ENCODE measurements around the gene FRMD4A. TPM values are rescaled to one million over a fixed set of nuclear protein-coding genes. Genes with fewer than 3 reads are reported as not detected.

Gene FRMD4A
- total RNA-seq, 2 experiments from 2014 or later = 7.1 to 7.2 TPM

GRCh38 chr10:13815756-13816155 is 515.0 kb downstream of the FRMD4A start:
- H3K27me3 Mint-ChIP-seq = peaks cover 6% of the 10 kb centered on the region

DNA sequence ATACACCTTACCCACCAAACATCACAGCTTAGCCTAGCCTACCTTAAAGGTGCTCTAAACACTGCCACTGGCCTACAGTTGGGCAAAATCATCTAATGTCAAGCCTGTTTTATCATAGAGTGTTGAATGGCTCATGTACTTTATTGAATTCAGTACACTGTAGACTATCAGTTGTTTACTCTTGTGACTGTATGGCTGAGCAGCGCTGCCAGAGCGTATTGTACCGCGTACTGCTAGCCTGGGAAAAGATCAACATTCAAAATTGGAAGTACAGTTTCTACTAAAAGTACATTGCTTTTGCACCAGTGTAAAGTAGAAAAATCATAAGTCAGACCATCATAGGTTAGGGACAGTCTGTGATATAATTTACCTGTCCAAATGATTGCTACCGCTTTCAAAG is 517.2 kb downstream of the FRMD4A start:
- H3K4me1 Mint-ChIP-seq = no peaks in the 10 kb centered on the region
- H3K27me3 Mint-ChIP-seq = peaks cover 6% of the 10 kb centered on the region
- H3K9me3 Mint-ChIP-seq = peaks cover 7% of the 10 kb centered on the region
- H3K27ac Mint-ChIP-seq = no peak overlapping the region
- no peaks in the 10 kb centered on the region for H3K36me3 Mint-ChIP-seq
- no peak overlapping the region for H3K4me3 Mint-ChIP-seq
- DNase-seq = no peak

More at GRCh38 chr10:13815756-13816155, 515.0 kb downstream of the FRMD4A start:
- Mint-ChIP-seq H3K4me1 (peaks cover 9% of the 10 kb centered on the region), H3K27ac (no peak overlapping the region), H3K36me3 (peaks cover 2% of the 10 kb centered on the region), H3K4me3 (no peak overlapping the region), H3K9me3 (peaks cover 13% of the 10 kb centered on the region)
- DNase-seq = no peak

DNA sequence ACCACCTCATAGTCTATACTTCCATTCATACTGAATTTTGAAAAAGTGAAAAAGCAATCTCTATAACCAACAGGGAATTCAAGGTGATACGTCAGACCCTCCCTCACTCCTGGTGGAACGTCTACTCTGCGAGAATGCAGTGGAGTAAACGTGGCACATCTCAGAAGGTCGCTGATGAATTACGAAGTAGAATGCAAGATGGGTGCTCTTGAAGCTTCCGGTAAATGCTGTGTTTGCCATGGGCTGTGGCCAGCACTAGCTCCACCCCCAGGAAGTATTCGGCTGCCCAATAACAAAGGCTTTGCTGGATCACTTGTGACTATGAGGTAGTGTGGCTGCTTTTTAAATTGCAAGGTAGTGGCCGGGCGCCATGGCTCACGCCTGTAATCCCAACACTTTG is 517.9 kb downstream of the FRMD4A start:
- Mint-ChIP-seq H3K36me3 (no peaks in the 10 kb centered on the region), H3K27ac (no peak overlapping the region), H3K27me3 (peaks cover 6% of the 10 kb centered on the region), H3K4me1 (no peaks in the 10 kb centered on the region), H3K4me3 (no peak overlapping the region), H3K9me3 (peaks cover 7% of the 10 kb centered on the region)
- no peak for DNase-seq

- Mint-ChIP-seq H3K27ac (no peak overlapping the region), H3K9me3 (no peaks in the 10 kb centered on the region), H3K27me3 (peaks cover 6% of the 10 kb centered on the region), H3K4me3 (no peak overlapping the region), H3K4me1 (peaks cover 5% of the 10 kb centered on the region), H3K36me3 (no peaks in the 10 kb centered on the region)
- no peak for DNase-seq
These were observed 520.2 kb downstream of the FRMD4A start for GRCh38 chr10:13810568-13810967.

- Mint-ChIP-seq H3K36me3 (no peaks in the 10 kb centered on the region), H3K4me3 (no peak overlapping the region), H3K27ac (no peak overlapping the region), H3K9me3 (no peaks in the 10 kb centered on the region), H3K4me1 (peaks cover 5% of the 10 kb centered on the region), H3K27me3 (peaks cover 4% of the 10 kb centered on the region)
- no peak for DNase-seq
These were observed 521.3 kb downstream of the FRMD4A start for GRCh38 chr10:13809427-13809826.

GRCh38 chr10:13808556-13809391 is 522.0 kb downstream of the FRMD4A start:
- Mint-ChIP-seq H3K4me3 (no peak overlapping the region), H3K27ac (no peak overlapping the region), H3K4me1 (peaks cover 5% of the 10 kb centered on the region)

DNA sequence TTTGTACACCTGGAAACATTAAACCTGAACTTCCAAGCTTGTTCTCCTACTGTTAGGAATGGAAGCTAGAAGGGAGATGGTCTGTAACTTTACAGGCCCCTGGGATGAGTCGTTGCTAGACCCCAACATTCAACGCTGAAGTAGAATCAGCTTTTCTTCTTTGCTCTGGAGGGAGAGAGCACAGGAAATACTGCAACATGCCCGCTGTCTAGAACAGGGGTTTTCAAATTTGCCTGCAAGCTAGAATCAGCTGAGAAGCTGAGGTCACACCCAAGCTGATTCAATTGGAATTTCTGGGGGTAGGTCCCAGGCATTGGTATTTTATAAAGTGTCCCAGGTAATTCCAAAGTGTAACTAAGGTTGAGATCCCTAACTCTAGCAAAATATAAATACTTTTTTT is 524.3 kb downstream of the FRMD4A start:
- Mint-ChIP-seq H3K9me3 (no peaks in the 10 kb centered on the region), H3K4me3 (no peak overlapping the region), H3K27me3 (no peaks in the 10 kb centered on the region), H3K27ac (no peak overlapping the region), H3K4me1 (peaks cover 5% of the 10 kb centered on the region), H3K36me3 (no peaks in the 10 kb centered on the region)
- no peak for DNase-seq

More at GRCh38 chr10:13808556-13809391, 522.0 kb downstream of the FRMD4A start:
- Mint-ChIP-seq H3K9me3 (no peaks in the 10 kb centered on the region), H3K27me3 (no peaks in the 10 kb centered on the region), H3K36me3 (no peaks in the 10 kb centered on the region)
- no peak for DNase-seq

DNA sequence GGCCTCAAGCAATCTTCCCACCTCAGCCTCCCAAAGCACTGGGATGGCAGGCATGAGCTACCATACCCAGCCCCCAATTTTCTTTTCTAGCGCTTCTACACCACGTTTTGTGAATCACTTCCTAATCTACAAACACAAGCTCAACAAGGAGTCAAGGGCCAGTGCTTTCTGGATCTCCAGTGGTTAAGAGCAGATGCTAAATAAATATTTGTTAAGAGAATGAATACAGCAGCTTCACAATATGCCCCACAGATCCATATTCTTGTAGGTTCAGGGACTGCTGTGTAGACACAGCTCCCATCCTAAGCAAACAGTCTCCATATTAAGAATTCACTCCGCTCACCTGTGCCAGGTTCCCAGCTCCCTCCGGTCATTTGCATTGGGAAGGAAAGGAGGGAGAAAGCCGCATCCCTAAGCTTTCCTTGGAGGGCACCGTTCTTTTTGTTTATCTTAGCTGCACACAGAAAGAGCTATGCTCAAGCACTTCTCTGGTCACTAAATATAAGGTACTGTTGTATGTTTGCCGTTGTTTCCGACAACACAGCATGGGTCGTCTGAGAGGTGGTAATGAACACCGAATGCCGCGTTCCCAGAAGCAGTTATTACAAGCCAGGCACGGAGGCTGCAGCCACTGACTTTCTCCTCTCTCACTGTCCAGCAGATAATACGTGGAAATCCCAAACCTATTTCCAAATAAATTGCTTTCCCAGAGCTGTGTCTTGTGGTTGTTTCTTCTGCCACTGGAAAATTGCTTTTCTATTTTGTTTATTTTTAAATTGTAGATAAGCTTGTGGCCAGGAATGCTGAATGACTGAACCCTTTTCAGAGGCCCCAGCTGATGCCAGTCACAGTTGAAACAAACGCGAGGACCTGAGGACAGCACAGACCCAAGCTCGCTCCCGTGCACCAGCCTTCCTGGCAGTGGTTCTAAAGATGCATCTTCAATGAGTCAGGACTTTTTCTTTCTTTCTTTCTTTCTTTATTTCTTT is 526.9 kb downstream of the FRMD4A start:
- DNase-seq = no peak
- Mint-ChIP-seq H3K36me3 (no peaks in the 10 kb centered on the region), H3K9me3 (no peaks in the 10 kb centered on the region), H3K27me3 (no peaks in the 10 kb centered on the region), H3K27ac (no peak overlapping the region), H3K4me1 (peaks cover 12% of the 10 kb centered on the region), H3K4me3 (no peak overlapping the region)

DNA sequence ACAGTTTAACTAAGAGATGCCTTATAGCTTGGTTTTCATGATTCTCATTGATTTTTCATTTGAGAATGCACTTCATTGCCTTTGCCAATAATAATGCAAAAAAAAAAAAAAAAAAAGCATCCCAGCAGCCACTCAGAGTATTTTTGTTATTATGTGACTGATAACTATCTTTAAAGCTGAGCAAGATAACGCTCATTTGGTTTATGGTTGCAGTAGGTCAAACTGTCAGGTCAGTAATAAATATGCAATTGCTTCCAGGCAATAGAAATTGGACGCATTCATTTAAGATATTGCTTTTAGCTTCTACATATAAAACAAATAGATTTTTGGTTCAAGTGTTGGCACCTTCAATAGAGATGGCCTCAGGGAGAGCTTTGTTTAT is 528.8 kb downstream of the FRMD4A start:
- Mint-ChIP-seq H3K9me3 (no peaks in the 10 kb centered on the region), H3K4me3 (no peak overlapping the region), H3K27ac (no peak overlapping the region), H3K36me3 (no peaks in the 10 kb centered on the region), H3K4me1 (peaks cover 12% of the 10 kb centered on the region), H3K27me3 (no peaks in the 10 kb centered on the region)
- no peak for DNase-seq

- Mint-ChIP-seq H3K9me3 (no peaks in the 10 kb centered on the region), H3K27ac (no peak overlapping the region), H3K36me3 (no peaks in the 10 kb centered on the region), H3K4me3 (no peak overlapping the region), H3K4me1 (peaks cover 11% of the 10 kb centered on the region), H3K27me3 (no peaks in the 10 kb centered on the region)
- no peak for DNase-seq
These were observed 529.4 kb downstream of the FRMD4A start for GRCh38 chr10:13801156-13801906.

DNA sequence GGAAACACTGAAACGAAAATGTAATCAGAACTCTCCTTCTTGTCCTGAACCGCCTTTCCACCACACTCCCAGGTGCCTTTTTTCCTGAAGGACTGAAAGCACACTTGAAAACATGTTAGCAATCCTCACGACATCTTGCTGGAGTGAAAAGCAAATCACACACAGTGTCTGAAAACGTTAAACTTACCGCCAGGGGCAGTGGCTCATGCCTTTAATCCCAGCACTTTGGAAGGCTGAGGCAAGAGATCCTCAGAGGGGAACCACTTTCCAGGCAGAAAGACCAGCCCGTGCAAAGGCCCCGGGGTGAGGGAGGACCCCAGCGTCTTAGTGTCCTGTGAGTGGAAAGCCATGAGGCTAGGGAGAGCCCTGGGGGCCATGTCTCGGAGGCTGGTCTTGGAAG is 533.6 kb downstream of the FRMD4A start:
- H3K27me3 Mint-ChIP-seq = no peaks in the 10 kb centered on the region
- H3K4me1 Mint-ChIP-seq = peaks cover 22% of the 10 kb centered on the region
- no peak overlapping the region for H3K4me3 Mint-ChIP-seq
- no peaks in the 10 kb centered on the region for H3K9me3 Mint-ChIP-seq
- no peak for DNase-seq
- H3K27ac Mint-ChIP-seq = no peak overlapping the region
- no peaks in the 10 kb centered on the region for H3K36me3 Mint-ChIP-seq

DNA sequence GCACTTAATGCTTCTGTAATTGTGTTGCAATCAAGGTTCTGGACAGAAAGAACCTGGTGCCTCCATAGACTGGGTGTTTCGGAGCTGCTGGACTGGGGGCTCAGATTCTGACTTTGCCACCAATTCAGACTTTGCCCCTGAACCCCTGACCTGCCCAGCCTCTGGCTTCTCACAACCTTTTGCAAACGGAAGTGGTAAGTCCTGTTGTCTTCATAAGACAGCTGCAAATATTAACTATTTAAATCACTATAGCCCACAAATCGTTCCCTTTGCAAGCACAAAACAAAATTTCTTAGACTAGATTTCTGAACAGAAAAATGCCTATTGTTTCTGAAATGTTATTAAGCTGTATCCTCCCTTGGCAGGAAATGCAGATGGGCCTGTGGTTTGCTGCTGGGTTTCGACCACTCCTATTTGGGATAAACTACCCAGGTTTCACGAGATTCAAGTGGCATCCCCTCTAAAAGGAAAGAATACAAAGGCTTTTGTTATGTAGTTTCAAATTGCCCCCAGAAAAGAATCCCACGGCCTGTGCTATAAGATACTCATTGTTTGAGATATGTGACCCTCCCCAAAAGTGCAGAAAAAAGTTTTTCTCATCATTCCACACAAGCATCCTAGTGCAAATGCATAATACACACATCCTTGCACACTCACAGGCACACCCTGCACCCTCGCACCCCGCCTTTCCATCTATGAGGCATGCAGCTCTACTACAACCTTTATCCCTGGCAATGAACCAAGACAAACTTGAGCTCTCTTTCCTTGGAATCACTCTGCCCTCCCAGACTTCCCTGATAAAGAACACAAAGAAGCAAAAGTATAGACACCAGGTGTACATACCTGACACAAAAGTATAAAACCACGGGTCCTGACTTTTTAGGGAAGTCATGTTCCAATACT is 534.8 kb downstream of the FRMD4A start:
- DNase-seq = no peak

GRCh38 chr10:13794992-13795612 is 535.6 kb downstream of the FRMD4A start:
- H3K9me3 Mint-ChIP-seq = no peaks in the 10 kb centered on the region
- H3K4me1 Mint-ChIP-seq = peaks cover 19% of the 10 kb centered on the region
- DNase-seq = no peak
- no peaks in the 10 kb centered on the region for H3K36me3 Mint-ChIP-seq
- H3K4me3 Mint-ChIP-seq = no peak overlapping the region
- H3K27ac Mint-ChIP-seq = no peak overlapping the region
- H3K27me3 Mint-ChIP-seq = no peaks in the 10 kb centered on the region

More for the DNA sequence above, 534.8 kb downstream of the FRMD4A start:
- Mint-ChIP-seq H3K4me1 (peaks cover 22% of the 10 kb centered on the region), H3K9me3 (no peaks in the 10 kb centered on the region), H3K27ac (no peak overlapping the region), H3K27me3 (no peaks in the 10 kb centered on the region), H3K36me3 (no peaks in the 10 kb centered on the region), H3K4me3 (no peak overlapping the region)
